Measurements from ENCODE around the gene NDNF. TPM values are rescaled to one million over a fixed set of nuclear protein-coding genes. Genes with fewer than 3 reads are reported as not detected.

The NDNF gene
- polyA plus RNA-seq, 3 donors, result not detected

GRCh38 chr4:121050300-121050699 is 22.0 kb downstream of the NDNF start:
- no peak overlapping the region for H3K9ac ChIP-seq (ENCODE audit: insufficient read depth, low read length, poor library complexity, severe bottlenecking)
- no peak for DNase-seq
- H3K4me3 Mint-ChIP-seq, result no peak overlapping the region
- H3K4me1 Mint-ChIP-seq, result peaks cover 2% of the 10 kb centered on the region
- H3K4me2 ChIP-seq (replicated peaks; ENCODE audit: extremely low read depth, low read length, poor library complexity, severe bottlenecking), result no peak overlapping the region
- H3K36me3 Mint-ChIP-seq, result no peaks in the 10 kb centered on the region
- H3K27ac ChIP-seq (ENCODE audit: low read depth in 1 of 2, low read length in 2 of 2), result no peak overlapping the region
- H3K27me3 ChIP-seq (ENCODE audit: control insufficient read depth in 2 of 2, insufficient read depth in 2 of 2, low read length in 2 of 2), result peaks cover 0 to 3% of the 10 kb centered on the region in 2 donors
- no peaks in the 10 kb centered on the region for H3K79me2 ChIP-seq (ENCODE audit: insufficient read depth, low read length)
- intact Hi-C loops (cut with micrococcal nuclease), result no loop called here
- no peak overlapping the region for H2AFZ ChIP-seq (ENCODE audit: insufficient read depth, low read depth, low read length, poor library complexity, severe bottlenecking)
- no peaks in the 10 kb centered on the region for H3K9me3 Mint-ChIP-seq
- H4K20me1 ChIP-seq (ENCODE audit: insufficient read depth, low read length), result no peaks in the 10 kb centered on the region
- H3K4me1 ChIP-seq (ENCODE audit: control insufficient read depth in 1 of 2, insufficient read depth in 2 of 2, low read length in 2 of 2), result no peaks in the 10 kb centered on the region
- no peaks in the 10 kb centered on the region for H3K9me3 ChIP-seq (replicated peaks in 1 of 2; ENCODE audit: control insufficient read depth in 1 of 2, insufficient read depth in 1 of 2, low read length in 2 of 2)
- no peak overlapping the region for H3K4me3 ChIP-seq (replicated peaks in 1 of 3; ENCODE audit: low read depth in 2 of 3, low read length in 3 of 3)
- TF ChIP-seq CTCF (IDR thresholded peaks at IDR 0.05), result no peak
- H3K27ac Mint-ChIP-seq, result no peak overlapping the region
- H3K27me3 Mint-ChIP-seq (ENCODE audit: low read depth in 3 of 3), result peaks cover 4 to 16% (median 9%) of the 10 kb centered on the region in 3 donors
- H3K36me3 ChIP-seq (replicated peaks in 1 of 2; ENCODE audit: control insufficient read depth in 1 of 2, insufficient read depth in 2 of 2, low read length in 2 of 2), result no peaks in the 10 kb centered on the region

GRCh38 chr4:121049072-121049599 is 23.2 kb downstream of the NDNF start:
- H3K36me3 ChIP-seq (replicated peaks in 1 of 2; ENCODE audit: control insufficient read depth in 1 of 2, insufficient read depth in 2 of 2, low read length in 2 of 2), result no peaks in the 10 kb centered on the region
- intact Hi-C loops (cut with micrococcal nuclease), result no loop called here
- peaks cover 0 to 3% of the 10 kb centered on the region in 2 donors for H3K27me3 ChIP-seq (ENCODE audit: control insufficient read depth in 2 of 2, insufficient read depth in 2 of 2, low read length in 2 of 2)
- H3K4me1 ChIP-seq (ENCODE audit: control insufficient read depth in 1 of 2, insufficient read depth in 2 of 2, low read length in 2 of 2), result no peaks in the 10 kb centered on the region
- Mint-ChIP-seq H3K4me1 (no peaks in the 10 kb centered on the region), H3K36me3 (no peaks in the 10 kb centered on the region), H3K27ac (no peak overlapping the region), H3K4me3 (no peak overlapping the region), H3K9me3 (no peaks in the 10 kb centered on the region), H3K27me3 (ENCODE audit: low read depth in 3 of 3) (peaks cover 2 to 16% (median 12%) of the 10 kb centered on the region in 3 donors)
- no peaks in the 10 kb centered on the region for H4K20me1 ChIP-seq (ENCODE audit: insufficient read depth, low read length)
- no CpG with 5 or more reads among the region's 3 CpGs for whole genome bisulfite sequencing (ENCODE audit: insufficient coverage)
- no peak for DNase-seq
- no peak overlapping the region for H3K4me3 ChIP-seq (replicated peaks in 1 of 3; ENCODE audit: low read depth in 2 of 3, low read length in 3 of 3)
- no peak overlapping the region for H2AFZ ChIP-seq (ENCODE audit: insufficient read depth, low read depth, low read length, poor library complexity, severe bottlenecking)
- H3K79me2 ChIP-seq (ENCODE audit: insufficient read depth, low read length), result no peaks in the 10 kb centered on the region
- no peaks in the 10 kb centered on the region for H3K9me3 ChIP-seq (replicated peaks in 1 of 2; ENCODE audit: control insufficient read depth in 1 of 2, insufficient read depth in 1 of 2, low read length in 2 of 2)
- H3K4me2 ChIP-seq (replicated peaks; ENCODE audit: extremely low read depth, low read length, poor library complexity, severe bottlenecking), result no peak overlapping the region
- H3K9ac ChIP-seq (ENCODE audit: insufficient read depth, low read length, poor library complexity, severe bottlenecking), result no peak overlapping the region
- no peak overlapping the region for H3K27ac ChIP-seq (ENCODE audit: low read depth in 1 of 2, low read length in 2 of 2)
- TF ChIP-seq CTCF (IDR thresholded peaks at IDR 0.05), result no peak
